Measurements from ENCODE around the gene CCNT1. TPM values are rescaled to one million over a fixed set of nuclear protein-coding genes. Genes with fewer than 3 reads are reported as not detected.

Gene CCNT1
- total RNA-seq, 1 experiment from 2014 or later, result 25.7 TPM

DNA sequence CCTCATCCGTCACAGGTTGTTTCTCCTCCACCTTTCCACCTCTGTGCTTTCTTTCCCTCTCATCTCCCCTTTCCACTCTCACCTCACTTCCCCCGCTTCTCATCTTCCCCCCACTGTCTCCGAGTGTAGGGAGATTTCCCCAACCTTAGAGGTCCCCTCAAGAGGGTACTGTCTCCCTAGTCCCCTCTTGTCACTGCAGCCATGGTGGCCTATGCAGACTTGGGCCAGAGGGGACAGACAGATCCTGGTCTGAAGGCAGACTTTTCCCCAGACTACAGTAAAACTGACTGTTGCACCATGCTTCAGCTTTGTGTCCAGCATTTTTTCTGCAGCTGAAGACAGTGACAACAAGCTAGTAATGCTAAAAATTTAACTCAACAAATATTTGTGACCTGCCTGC, 75.7 kb downstream of the CCNT1 start:
- no peak for DNase-seq (ENCODE audit: low read depth)

GRCh38 chr12:48640428-48640827, 76.1 kb downstream of the CCNT1 start:
- no peak for DNase-seq (ENCODE audit: low read depth)

Other genes with a start within 250 kb of the CCNT1 start
- not detected in 2 replicates for gene ANP32D, start 244.1 kb downstream of the CCNT1 start, total RNA-seq (2014; rRNA removed; shearing (Covaris generic))
- gene C12orf54, start 234.2 kb downstream of the CCNT1 start, total RNA-seq (2014; rRNA removed; shearing (Covaris generic)), result not detected in 2 replicates
- gene OR8S1, start 191.1 kb downstream of the CCNT1 start, total RNA-seq (2014; rRNA removed; shearing (Covaris generic)), result not detected in 2 replicates
- gene LALBA, start 146.7 kb downstream of the CCNT1 start, total RNA-seq (2014; rRNA removed; shearing (Covaris generic)), result not detected in 2 replicates
- 114 and 119 TPM in 2 replicates for gene KANSL2, start 34.5 kb downstream of the CCNT1 start, total RNA-seq (2014; rRNA removed; shearing (Covaris generic))
- gene ADCY6, start 72.4 kb upstream of the CCNT1 start, total RNA-seq (2014; rRNA removed; shearing (Covaris generic)), result 9.0 and 9.2 TPM in 2 replicates
- 9.1 and 11.5 TPM in 2 replicates for gene CACNB3, start 101.8 kb upstream of the CCNT1 start, total RNA-seq (2014; rRNA removed; shearing (Covaris generic))
- 132 and 146 TPM in 2 replicates for gene DDX23, start 135.5 kb upstream of the CCNT1 start, total RNA-seq (2014; rRNA removed; shearing (Covaris generic))
- 0.51 and 4.7 TPM in 2 replicates for gene RND1, start 149.2 kb upstream of the CCNT1 start, total RNA-seq (2014; rRNA removed; shearing (Covaris generic))
- gene FKBP11, start 208.8 kb upstream of the CCNT1 start, total RNA-seq (2014; rRNA removed; shearing (Covaris generic)), result 7.0 and 28.0 TPM in 2 replicates
- gene ARF3, start 240.8 kb upstream of the CCNT1 start, total RNA-seq (2014; rRNA removed; shearing (Covaris generic)), result 69.3 and 118 TPM in 2 replicates

Data from Daoy (cell line).